NCI-H774 (cell line): ENCODE data around the gene SH3PXD2A.
"Not testable (repeated sequence)": the region's sequence is repeated elsewhere in the genome, so short reads cannot be mapped to it uniquely, and the experiment has no call there.

Experiments used
- DNase-seq: peaks from one replicate; lab custom pipeline; 2025; lab: John Stamatoyannopoulos, UW

Gene SH3PXD2A

GRCh38 chr10:103620891-103621782 lies 234.2 kb downstream of the SH3PXD2A start:
- DNase-seq = no peak

GRCh38 chr10:103620352-103620740 lies 235.0 kb downstream of the SH3PXD2A start:
- no peak for DNase-seq

- no peak for DNase-seq
Observed at GRCh38 chr10:103619424-103620351, 235.7 kb downstream of the SH3PXD2A start.

- DNase-seq = no peak
Observed at GRCh38 chr10:103618575-103619423, 236.6 kb downstream of the SH3PXD2A start.

GRCh38 chr10:103617602-103618385 lies 237.6 kb downstream of the SH3PXD2A start:
- DNase-seq = no peak

GRCh38 chr10:103616705-103617601 lies 238.4 kb downstream of the SH3PXD2A start:
- DNase-seq = no peak

- DNase-seq = no peak
Observed at GRCh38 chr10:103614306-103615158, 240.8 kb downstream of the SH3PXD2A start.

- no peak for DNase-seq
Observed at GRCh38 chr10:103613616-103614015, 241.8 kb downstream of the SH3PXD2A start.

GRCh38 chr10:103612462-103613365 lies 242.7 kb downstream of the SH3PXD2A start:
- no peak for DNase-seq

GRCh38 chr10:103610921-103611511 lies 244.4 kb downstream of the SH3PXD2A start:
- no peak for DNase-seq

GRCh38 chr10:103610083-103610472 lies 245.3 kb downstream of the SH3PXD2A start:
- DNase-seq = no peak

GRCh38 chr10:103609231-103610082 lies 245.9 kb downstream of the SH3PXD2A start:
- no peak for DNase-seq

- not testable (repeated sequence) for DNase-seq
Observed at GRCh38 chr10:103608056-103608455, 247.3 kb downstream of the SH3PXD2A start.

GRCh38 chr10:103607051-103607450 lies 248.3 kb downstream of the SH3PXD2A start:
- DNase-seq = not testable (repeated sequence)

- not testable (repeated sequence) for DNase-seq
Observed at GRCh38 chr10:103606097-103606438, 249.3 kb downstream of the SH3PXD2A start.

GRCh38 chr10:103605359-103606096 lies 249.8 kb downstream of the SH3PXD2A start:
- DNase-seq = no peak
